GM19193 (cell line): Measurements from ENCODE around the gene PDK4.

ENCODE experiments used
- POLR2A ChIP-seq: IDR thresholded peaks from 4 replicates; pipeline ENCODE4 v1.6.1; 2011; ENCODE audit not compliant: insufficient read depth, insufficient read length; ENCODE audit errors: extremely low read depth

PDK4 gene

DNA sequence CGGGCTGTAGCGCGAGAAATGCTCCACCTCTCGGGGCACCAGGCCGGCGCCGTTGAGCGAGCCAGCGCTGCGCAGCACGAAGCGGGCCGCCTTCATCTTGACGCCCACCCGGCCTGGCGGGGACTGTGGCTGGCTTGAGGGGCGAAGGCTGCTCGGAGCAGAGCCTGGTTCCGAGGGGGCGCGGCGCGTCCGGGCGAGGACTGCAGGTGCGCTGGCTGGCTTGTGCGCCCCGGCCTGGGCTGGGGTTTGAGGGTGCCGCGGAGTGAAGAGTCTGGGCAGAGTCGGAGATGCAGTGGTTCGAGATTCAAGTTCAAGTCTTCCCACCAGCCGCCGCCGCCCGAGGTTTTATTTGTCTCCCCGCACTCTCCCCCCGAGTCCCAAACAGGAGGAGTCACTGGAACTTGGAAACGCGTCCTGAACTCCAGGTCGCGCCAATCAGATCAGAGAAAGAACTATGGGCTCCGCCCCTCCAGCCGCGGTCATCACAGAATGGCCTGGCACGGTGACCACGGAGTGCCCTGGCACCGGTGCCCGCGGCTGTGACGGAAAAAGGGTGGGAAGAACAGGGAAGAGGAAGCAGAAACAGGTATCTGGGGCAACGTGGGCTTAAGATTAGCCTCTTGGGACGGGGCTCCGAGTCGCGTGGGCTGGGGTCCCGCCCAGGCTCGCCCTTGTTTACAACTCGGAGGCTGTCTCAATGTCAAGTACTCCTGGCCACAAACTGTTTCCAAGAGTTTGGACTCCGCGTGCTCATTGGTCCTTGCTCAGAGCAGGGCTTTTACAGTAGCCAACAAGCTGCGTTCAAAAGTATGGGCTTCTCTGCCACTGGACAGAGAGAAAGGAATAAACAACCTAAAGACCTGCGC, at the start of gene PDK4:
Gene PDK4, minus strand, starts transcription at position 319 of the 866 bp plus-strand sequence. Its CDS starts 223 bp downstream, at position 96.
- no peak for TF ChIP-seq POLR2A

DNA sequence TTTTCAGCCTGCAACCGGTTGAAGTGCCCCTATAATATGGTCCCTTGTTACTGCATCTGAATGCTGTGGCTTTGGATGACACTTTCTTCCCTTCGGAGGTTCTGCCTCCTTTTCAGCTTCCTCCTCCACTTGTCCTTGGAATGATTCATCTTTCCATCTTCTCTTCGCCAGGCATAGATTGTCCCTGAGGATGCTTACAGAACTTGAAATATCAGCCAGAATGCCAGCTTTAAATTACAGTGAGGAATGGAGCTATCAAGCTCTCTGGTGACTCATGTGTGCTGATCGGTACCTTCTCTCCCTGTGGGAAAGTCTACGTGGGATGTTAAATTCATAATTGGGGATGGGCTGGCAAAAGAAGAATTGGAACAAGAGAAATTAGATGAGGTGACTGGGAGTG, 45.9 kb upstream of the PDK4 start:
- no peak for TF ChIP-seq POLR2A

DNA sequence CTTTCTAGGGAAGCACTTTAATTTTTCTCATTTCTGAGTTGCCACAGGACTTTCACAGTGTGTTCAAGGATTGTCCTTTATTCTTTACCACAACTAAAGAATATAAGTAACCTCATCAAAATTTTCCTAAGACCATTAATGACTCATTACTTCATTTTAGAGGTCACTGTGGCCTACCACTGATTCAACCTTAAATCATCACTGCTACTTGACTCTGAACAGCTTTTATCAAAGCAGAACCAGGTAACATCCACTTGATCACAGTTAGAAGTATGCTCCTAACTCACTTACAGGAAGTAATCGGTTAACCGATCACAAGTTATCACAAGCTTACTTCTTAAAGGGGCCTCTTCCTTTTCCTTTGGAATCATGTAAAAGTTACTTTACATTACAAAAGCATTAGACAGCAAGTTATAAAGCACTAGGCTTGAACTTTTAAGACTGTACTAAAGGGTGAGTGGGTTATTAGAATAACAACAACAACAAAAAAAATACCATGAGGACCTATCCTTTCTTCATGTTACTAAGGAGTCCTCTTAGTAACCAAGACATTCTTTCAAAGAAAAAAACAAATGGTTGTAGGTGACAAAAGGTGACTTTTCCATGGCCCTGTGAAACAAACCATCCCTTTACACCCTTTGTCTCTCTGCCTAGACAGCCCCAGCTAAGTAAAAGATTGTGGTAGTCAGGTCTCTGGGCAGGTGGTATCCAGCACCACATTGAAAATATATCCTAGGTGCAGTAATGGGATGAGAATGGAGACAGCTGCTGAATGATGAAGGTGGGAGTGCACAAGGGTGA, 40.0 kb upstream of the PDK4 start:
- no peak for TF ChIP-seq POLR2A

DNA sequence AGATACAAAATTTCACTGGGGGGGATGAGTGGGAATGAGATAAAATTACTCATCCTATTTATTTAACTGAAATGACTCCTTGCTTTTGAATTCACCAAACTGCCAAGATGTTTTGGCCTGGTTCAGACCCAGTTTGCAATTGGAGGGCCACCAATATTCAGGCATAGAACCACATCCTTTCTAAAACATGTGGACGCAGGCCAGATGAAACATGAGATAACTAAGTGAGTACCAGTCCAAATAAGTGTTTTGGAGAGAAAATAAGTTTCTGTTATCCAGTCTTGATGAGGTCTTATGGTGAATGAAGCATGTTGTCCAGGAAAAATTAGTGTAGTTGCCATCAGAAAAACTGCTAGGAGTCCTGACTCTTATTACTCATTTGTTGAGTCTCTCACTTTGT, 36.3 kb upstream of the PDK4 start:
- TF ChIP-seq POLR2A = no peak

DNA sequence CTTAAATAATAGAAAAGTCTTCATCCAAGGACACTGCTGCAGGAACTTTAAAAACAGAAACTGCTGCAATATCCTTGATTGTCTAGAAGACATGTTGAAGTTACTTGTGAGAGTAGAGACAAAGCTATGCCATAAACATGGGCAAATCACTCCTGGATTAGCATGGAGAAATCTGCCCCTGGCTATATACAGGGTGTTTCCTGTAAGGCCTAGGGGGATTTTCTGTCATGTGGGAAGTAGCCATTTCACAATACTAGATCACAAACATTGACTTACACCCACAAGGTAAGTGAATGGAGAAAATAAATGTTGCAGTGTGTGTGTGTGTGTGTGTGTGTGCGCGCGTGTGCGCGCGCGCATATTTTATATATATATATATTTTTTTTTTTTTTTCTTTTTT, 35.2 kb upstream of the PDK4 start:
- TF ChIP-seq POLR2A = no peak

DNA sequence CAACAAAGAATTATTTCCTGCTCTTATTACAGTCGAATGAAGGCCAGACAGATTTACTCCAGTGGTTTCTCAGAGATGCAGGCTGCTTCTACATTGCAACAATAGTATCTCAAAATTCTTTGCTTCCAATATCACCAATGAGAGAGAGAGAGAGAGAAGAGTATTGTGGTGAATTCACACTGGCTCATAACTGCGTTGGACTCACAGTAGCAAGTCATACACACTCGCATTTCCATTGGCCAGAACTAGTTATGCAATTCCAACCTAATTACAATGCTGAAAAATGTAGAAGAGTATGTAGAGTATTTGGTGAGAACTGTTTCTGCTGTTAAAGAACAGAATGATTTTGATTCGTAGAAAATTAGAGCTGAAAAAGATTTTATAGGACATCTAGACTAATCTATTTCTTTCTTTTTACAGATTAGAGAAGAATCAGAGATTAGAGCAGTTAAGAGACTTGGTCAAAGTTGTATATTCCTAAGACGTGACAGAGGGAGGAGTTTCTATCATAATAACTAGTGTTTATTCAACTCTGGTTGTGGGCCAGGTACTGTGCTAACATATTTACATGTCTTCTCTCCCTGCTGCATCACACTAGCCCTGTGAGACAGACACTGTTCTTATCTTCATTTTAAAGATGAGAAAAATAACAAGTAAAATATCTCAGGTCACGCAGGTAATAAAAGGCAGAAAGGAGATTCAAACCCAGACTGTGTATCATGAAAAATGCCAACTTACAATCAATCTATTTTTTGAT, 34.6 kb upstream of the PDK4 start:
- no peak for TF ChIP-seq POLR2A

DNA sequence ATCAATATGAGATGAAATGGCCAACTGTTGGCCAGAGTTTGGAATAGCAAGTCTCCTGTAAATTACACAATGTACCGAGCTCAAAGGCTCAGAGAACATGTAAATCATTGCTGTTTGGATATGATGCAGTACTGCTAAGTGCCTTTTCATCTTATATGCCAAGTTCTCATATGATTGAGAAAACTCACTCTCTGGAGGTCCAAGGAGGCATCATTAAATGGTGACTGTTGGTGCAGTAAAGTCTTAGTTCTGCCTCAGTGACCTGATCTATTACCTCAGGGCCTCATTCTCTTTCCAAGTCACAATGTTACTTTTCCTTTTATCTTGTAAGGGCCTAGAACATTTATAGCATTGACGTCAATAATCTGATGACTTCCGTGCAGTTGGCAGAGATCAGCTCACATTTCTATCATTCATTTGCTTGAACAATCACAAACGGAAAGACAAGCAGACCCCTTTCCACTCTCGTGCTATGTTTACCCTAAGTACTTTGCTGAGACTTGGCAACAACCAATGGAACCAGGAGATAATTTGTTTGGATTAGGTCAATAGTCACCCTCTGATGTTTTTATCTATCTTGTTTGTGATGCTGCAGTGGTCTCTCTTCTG, 32.6 kb upstream of the PDK4 start:
- no peak for TF ChIP-seq POLR2A

DNA sequence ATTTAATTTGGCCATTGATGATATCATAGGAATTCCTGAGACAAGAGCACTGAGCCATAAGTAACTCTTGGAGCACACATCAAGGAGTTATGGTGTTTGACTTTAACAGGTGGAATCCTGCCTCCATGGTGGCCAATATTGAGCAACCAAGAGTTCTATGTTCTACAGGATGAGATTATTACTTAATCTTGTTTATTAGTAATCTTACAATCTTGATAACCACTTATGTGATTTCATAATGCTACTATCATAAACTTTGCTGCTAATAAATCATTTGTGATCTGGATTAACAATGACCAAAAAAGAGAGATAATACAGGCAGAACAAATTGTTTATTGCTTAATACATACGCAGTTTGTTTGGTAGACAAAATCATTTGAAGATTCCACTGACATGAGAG, 27.5 kb upstream of the PDK4 start:
- no peak for TF ChIP-seq POLR2A

DNA sequence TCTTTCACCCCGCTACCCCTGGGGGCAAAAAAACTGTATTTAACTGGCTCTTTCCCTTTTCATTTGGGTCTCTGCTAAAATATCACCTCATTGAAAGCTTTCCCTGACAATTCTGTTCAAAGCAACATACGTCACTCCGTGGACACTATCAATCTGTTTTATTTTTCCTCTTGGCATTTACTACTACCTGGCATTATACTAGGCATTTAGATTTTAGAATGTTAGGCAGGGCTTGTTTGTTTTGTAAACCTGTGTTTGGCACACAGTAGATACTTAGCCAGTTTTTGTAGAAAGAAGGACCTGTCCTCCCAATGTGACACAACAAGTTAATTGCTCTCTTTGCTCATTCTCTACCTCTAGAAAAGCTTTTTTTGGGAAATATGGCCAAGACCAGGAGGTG, 26.5 kb upstream of the PDK4 start:
- no peak for TF ChIP-seq POLR2A

DNA sequence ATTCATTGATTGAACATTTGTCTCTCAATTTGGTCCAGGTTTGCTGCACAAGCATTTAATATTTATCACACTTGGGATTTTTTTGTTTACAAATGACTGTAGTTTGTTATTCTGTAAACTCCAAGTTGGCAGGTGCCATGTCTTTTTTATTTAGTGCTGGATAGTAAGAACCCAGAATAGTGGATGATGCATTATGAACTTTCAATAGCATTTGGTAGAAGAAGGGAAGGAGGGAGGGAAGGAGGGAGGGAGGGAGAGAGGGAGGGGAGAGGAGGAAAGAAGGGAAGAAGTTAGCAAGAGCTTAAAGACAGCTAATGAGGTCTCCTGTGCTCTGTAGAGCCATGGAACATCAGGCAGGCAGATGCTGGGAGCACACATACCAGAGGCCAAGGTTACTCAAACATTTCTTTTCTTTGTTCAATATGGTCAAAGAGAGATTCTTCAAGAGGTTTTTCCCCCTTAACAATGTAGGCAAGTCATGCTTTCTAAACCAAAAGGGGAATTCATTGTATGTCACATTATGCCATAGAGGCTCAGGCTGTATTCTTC, 25.8 kb upstream of the PDK4 start:
- no peak for TF ChIP-seq POLR2A

DNA sequence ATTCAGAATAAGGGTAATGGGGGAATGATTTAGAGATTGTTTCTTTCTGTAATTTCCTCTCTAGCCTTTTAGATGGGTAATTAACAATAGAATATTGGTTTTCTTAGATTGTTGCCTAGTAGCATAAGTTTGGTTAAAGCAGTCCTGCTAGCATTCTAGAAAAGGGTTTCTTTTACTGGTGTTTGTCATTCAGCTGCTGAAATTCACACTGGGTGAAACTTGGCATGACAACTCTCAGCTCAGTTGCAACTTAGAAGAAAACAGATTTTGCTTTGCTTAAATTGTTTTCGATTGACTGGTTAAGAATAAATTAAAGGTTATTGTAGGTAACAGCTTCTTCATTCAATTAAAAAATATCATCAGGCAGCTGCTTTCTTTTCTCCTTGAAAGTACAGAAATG, 25.1 kb upstream of the PDK4 start:
- no peak for TF ChIP-seq POLR2A

DNA sequence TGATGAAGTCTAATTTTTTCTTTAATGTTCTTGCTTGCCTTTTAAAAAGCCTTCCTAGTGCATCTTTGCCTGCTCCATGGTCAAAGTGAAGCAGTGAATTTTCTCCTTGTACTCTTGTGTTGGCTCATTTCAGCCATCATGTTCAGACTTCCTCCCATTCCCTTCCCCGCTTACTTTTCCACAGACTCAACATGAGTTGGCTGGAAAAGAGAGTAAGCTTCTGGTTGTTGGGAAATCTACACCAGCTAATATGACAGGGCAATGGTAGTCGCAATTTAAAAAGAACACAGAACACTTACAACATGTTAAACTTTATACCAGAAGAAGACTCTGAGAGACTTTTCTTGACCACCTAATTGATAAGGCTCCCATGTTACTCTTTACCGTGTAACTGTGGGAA, 24.3 kb upstream of the PDK4 start:
- TF ChIP-seq POLR2A = no peak

DNA sequence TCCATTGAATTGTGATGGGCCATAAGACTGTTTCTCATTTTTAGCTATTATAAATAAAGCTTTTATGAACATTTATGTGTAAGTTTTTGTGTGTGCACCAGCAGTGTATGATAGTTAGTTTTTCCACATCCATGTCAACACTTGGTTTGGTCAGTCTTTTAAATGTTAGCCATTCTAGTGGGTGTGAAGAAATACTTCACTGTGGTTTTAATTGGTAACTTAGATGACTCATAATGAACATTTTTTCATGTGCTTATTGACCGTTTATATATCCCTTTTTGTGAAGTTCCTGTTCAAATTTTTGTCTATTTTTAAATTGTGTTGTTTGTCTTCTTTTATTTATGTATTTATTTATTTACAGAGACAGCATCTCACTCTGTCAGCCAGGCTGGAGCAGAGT, 23.6 kb upstream of the PDK4 start:
- TF ChIP-seq POLR2A = no peak

DNA sequence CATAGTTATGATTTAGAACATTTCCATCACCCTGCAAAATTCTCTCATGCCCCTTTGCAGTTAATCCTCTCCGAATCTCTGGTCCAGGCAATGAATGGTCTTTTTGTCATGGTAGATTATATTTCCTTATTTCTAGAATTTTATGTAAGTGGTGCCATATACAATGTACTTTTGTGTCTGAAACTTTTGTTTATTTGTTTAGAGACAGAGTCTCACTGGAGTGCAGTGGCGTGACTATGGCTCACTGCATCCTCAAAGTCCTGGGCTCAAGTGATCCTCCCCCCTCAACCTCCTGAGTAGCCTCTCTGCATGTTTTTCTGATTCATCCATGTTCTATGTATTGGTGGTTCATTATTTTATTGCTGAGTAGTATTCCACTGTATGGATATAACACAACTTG, 23.2 kb upstream of the PDK4 start:
- no peak for TF ChIP-seq POLR2A

DNA sequence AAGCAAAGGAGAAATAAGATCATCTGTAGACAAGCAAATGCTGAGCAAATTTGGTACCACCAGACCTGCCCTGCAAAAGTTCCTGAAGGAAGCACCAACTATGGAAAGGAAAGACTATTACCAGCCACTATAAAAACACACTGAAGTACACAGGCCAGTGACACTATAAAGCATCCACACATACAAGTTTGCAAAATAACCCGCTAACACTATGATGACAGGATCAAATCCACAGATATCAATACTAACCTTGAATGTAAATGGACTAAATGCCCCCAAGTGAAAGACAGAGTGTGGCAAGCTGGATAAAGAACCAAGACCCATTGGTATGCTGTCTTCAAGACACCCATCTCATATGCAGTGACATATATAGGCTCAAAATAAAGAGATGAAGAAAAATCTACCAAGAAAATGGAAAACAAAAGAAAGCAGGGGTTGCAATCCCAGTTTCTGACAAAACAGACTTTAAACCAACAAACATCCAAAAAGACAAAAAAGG, 18.2 kb upstream of the PDK4 start:
- TF ChIP-seq POLR2A = no peak

DNA sequence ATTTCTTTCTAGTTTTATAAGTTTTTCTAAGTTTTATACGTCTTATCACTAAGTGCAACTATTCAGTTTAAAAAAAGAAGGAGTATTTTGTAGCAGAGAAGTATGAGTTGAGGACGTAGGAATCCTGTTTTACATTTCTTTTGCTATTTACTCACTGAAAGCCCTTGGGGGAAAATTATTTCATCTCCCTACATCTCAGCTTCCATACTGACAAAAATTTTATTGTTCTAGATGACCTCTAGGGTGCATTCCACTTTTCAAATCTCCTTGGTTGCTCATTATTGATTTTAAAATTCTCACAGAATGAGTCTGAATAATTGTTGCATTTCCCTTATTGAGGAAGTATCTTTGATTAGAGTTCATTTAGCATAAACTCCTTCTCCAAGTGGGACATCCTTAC, 14.9 kb upstream of the PDK4 start:
- TF ChIP-seq POLR2A = no peak
